Epithelial cell of prostate (primary cell): ENCODE results near the gene CHST8.

Experiments
- DNase-seq: peaks from one replicate; pipeline ENCODE4 v3.0.0-alpha.2; 2011; ENCODE audit warnings: low read depth, low spot score
- H3K27ac ChIP-seq: fragments of 450-650 bp; 2 replicates; pipeline ENCODE4 v1.5.1; 2017; ENCODE audit warnings: mild to moderate bottlenecking

Gene CHST8

GRCh38 chr19:33778089-33778791, 156.5 kb downstream of the CHST8 start:
- DNase-seq, result no peak
- H3K27ac ChIP-seq, result no peak overlapping the region

- no peak overlapping the region for H3K27ac ChIP-seq
- no peak for DNase-seq
Observed at GRCh38 chr19:33779849-33780248, 158.1 kb downstream of the CHST8 start.

GRCh38 chr19:33780251-33780650, 158.5 kb downstream of the CHST8 start:
- no peak overlapping the region for H3K27ac ChIP-seq
- DNase-seq, result no peak

- DNase-seq, result no peak
- no peak overlapping the region for H3K27ac ChIP-seq
Observed at GRCh38 chr19:33780746-33781145, 159.0 kb downstream of the CHST8 start.

GRCh38 chr19:33781415-33781935, 159.7 kb downstream of the CHST8 start:
- H3K27ac ChIP-seq, result no peak overlapping the region
- DNase-seq, result no peak

- H3K27ac ChIP-seq, result no peak overlapping the region
- no peak for DNase-seq
Observed at GRCh38 chr19:33781996-33782395, 160.2 kb downstream of the CHST8 start.

GRCh38 chr19:33784432-33784831, 162.7 kb downstream of the CHST8 start:
- H3K27ac ChIP-seq, result no peak overlapping the region
- no peak for DNase-seq

- no peak overlapping the region for H3K27ac ChIP-seq
- DNase-seq, result no peak
Observed at GRCh38 chr19:33785795-33786194, 164.0 kb downstream of the CHST8 start.

GRCh38 chr19:33788676-33789075, 166.9 kb downstream of the CHST8 start:
- DNase-seq, result no peak
- no peak overlapping the region for H3K27ac ChIP-seq

- DNase-seq, result no peak
- H3K27ac ChIP-seq, result no peak overlapping the region
Observed at GRCh38 chr19:33789344-33789743, 167.6 kb downstream of the CHST8 start.

GRCh38 chr19:33794683-33795369, 173.1 kb downstream of the CHST8 start:
- peak overlapping the region; percentile 96 for H3K27ac ChIP-seq
- no peak for DNase-seq

GRCh38 chr19:33795370-33796163, 173.8 kb downstream of the CHST8 start:
- H3K27ac ChIP-seq, result peak overlapping the region; percentile 96
- no peak for DNase-seq

GRCh38 chr19:33796164-33796875, 174.6 kb downstream of the CHST8 start, which contains the start of gene KCTD15:
Gene KCTD15, plus strand, starts transcription at chr19:33796870. Its CDS starts 3,585 bp downstream, at chr19:33800455.
- peak within 1 kb of the TSS; percentile 96 for H3K27ac ChIP-seq
- DNase-seq, result no peak

GRCh38 chr19:33797802-33798671, 176.3 kb downstream of the CHST8 start:
- DNase-seq, result no peak
- peak overlapping the region; percentile 96 for H3K27ac ChIP-seq

GRCh38 chr19:33798681-33799111, 176.9 kb downstream of the CHST8 start:
- no peak for DNase-seq
- H3K27ac ChIP-seq, result no peak overlapping the region

GRCh38 chr19:33799476-33799875, 177.7 kb downstream of the CHST8 start:
- H3K27ac ChIP-seq, result no peak overlapping the region
- no peak for DNase-seq

GRCh38 chr19:33800012-33800680, 178.4 kb downstream of the CHST8 start:
- no peak for DNase-seq

GRCh38 chr19:33801411-33801810, 179.7 kb downstream of the CHST8 start:
- DNase-seq, result no peak

More at GRCh38 chr19:33800012-33800680, 178.4 kb downstream of the CHST8 start:
- no peak overlapping the region for H3K27ac ChIP-seq

GRCh38 chr19:33802001-33802400, 180.2 kb downstream of the CHST8 start:
- DNase-seq, result no peak
- no peak overlapping the region for H3K27ac ChIP-seq

More at GRCh38 chr19:33801411-33801810, 179.7 kb downstream of the CHST8 start:
- no peak overlapping the region for H3K27ac ChIP-seq
